SK-N-MC (cell line): ENCODE data around the gene TPM3.

Experiments used
- EZH2 ChIP-seq: fragments of 200-600 bp; sonication (generic); IDR thresholded peaks from one replicate; pipeline ENCODE4 v1.6.1; 2017; ENCODE audit warnings: antibody characterized with exemption
- POLR2AphosphoS5 ChIP-seq: IDR thresholded peaks from 2 replicates; pipeline ENCODE4 v1.6.1; 2012; ENCODE audit warnings: mild to moderate bottlenecking, low read depth, low read length, borderline replicate concordance

DNA sequence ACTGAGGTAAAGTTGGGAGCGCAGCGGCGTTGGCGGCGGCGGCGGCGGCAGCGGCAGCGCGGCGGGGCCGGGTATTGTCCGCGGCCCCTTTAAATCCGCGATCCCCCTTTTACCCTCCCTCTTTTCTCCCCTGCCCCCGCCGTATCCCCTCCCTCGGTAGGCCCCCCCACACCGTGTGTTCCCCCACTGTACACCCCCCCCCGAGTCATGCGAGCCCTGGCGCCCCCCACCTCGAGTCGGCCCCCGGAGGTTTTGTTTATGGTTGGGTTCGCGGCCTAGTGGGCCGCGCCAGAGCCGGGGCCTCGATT lies 29.0 kb upstream of the TPM3 start:
- no peak for TF ChIP-seq EZH2
- no peak for TF ChIP-seq POLR2AphosphoS5
